Measurements from ENCODE around the gene SRRM4. TPM values are rescaled to one million over a fixed set of nuclear protein-coding genes. Genes with fewer than 3 reads are reported as not detected.

Gene SRRM4
- polyA plus RNA-seq, 2 donors = under 0.01 TPM

GRCh38 chr12:119052001-119052400 is 70.7 kb downstream of the SRRM4 start:
- Histone ChIP-seq H3K9me3 (ENCODE audit: control insufficient read depth in 2 of 2, insufficient read depth in 1 of 2, low read depth in 1 of 2, low read length in 1 of 2) (peaks cover 0 to 4% of the 10 kb centered on the region in 2 donors), H3K36me3 (ENCODE audit: control insufficient read depth in 2 of 2, insufficient read depth in 2 of 2, low read length in 1 of 2) (no peaks in the 10 kb centered on the region), H3K4me3 (ENCODE audit: low read depth in 1 of 2, low read length in 2 of 2) (no peak overlapping the region), H3K4me1 (ENCODE audit: control insufficient read depth in 2 of 2, insufficient read depth in 2 of 2, low read length in 1 of 2) (no peaks in the 10 kb centered on the region), H3K27me3 (ENCODE audit: control insufficient read depth in 1 of 2, insufficient read depth in 2 of 2, low read length in 2 of 2) (no peaks in the 10 kb centered on the region), H3K27ac (ENCODE audit: low read depth in 2 of 2, low read length in 1 of 2) (no peak overlapping the region)
- 86% methylated on average over 5 of the region's 5 CpGs for WGBS, 2 donors

- Histone ChIP-seq H3K27me3 (ENCODE audit: control insufficient read depth in 1 of 2, insufficient read depth in 2 of 2, low read length in 2 of 2) (no peaks in the 10 kb centered on the region), H3K9me3 (ENCODE audit: control insufficient read depth in 2 of 2, insufficient read depth in 1 of 2, low read depth in 1 of 2, low read length in 1 of 2) (peaks cover 2 to 5% of the 10 kb centered on the region in 2 donors), H3K4me1 (ENCODE audit: control insufficient read depth in 2 of 2, insufficient read depth in 2 of 2, low read length in 1 of 2) (no peaks in the 10 kb centered on the region), H3K4me3 (ENCODE audit: low read depth in 1 of 2, low read length in 2 of 2) (no peak overlapping the region), H3K27ac (ENCODE audit: low read depth in 2 of 2, low read length in 1 of 2) (no peak overlapping the region), H3K36me3 (ENCODE audit: control insufficient read depth in 2 of 2, insufficient read depth in 2 of 2, low read length in 1 of 2) (no peaks in the 10 kb centered on the region)
- WGBS, 2 donors = 33% methylated on average over 3 of the region's 3 CpGs
Observed at GRCh38 chr12:119055977-119056376, 74.6 kb downstream of the SRRM4 start.

- Histone ChIP-seq H3K27me3 (ENCODE audit: control insufficient read depth in 1 of 2, insufficient read depth in 2 of 2, low read length in 2 of 2) (no peaks in the 10 kb centered on the region), H3K36me3 (ENCODE audit: control insufficient read depth in 2 of 2, insufficient read depth in 2 of 2, low read length in 1 of 2) (no peaks in the 10 kb centered on the region), H3K27ac (ENCODE audit: low read depth in 2 of 2, low read length in 1 of 2) (no peak overlapping the region), H3K4me3 (ENCODE audit: low read depth in 1 of 2, low read length in 2 of 2) (no peak overlapping the region), H3K9me3 (ENCODE audit: control insufficient read depth in 2 of 2, insufficient read depth in 1 of 2, low read depth in 1 of 2, low read length in 1 of 2) (peaks cover 2% of the 10 kb centered on the region in 2 donors), H3K4me1 (ENCODE audit: control insufficient read depth in 2 of 2, insufficient read depth in 2 of 2, low read length in 1 of 2) (no peaks in the 10 kb centered on the region)
- 26 to 28% methylated on average over 16 of the region's 16 CpGs for WGBS, 2 donors
Observed at GRCh38 chr12:119060847-119061796, 79.8 kb downstream of the SRRM4 start.

GRCh38 chr12:119068129-119068856 is 87.0 kb downstream of the SRRM4 start:
- Histone ChIP-seq H3K27ac (ENCODE audit: low read depth in 2 of 2, low read length in 1 of 2) (no peak overlapping the region), H3K27me3 (ENCODE audit: control insufficient read depth in 1 of 2, insufficient read depth in 2 of 2, low read length in 2 of 2) (no peaks in the 10 kb centered on the region), H3K4me3 (ENCODE audit: low read depth in 1 of 2, low read length in 2 of 2) (no peak overlapping the region), H3K9me3 (ENCODE audit: control insufficient read depth in 2 of 2, insufficient read depth in 1 of 2, low read depth in 1 of 2, low read length in 1 of 2) (peaks cover 0 to 2% of the 10 kb centered on the region in 2 donors), H3K36me3 (ENCODE audit: control insufficient read depth in 2 of 2, insufficient read depth in 2 of 2, low read length in 1 of 2) (no peaks in the 10 kb centered on the region), H3K4me1 (ENCODE audit: control insufficient read depth in 2 of 2, insufficient read depth in 2 of 2, low read length in 1 of 2) (no peaks in the 10 kb centered on the region)
- WGBS, 2 donors = 45 to 47% methylated on average over 9 of the region's 9 CpGs

GRCh38 chr12:119069147-119069642 is 87.9 kb downstream of the SRRM4 start:
- no peaks in the 10 kb centered on the region for H3K36me3 ChIP-seq (ENCODE audit: control insufficient read depth in 2 of 2, insufficient read depth in 2 of 2, low read length in 1 of 2)
- no peak overlapping the region for H3K27ac ChIP-seq (ENCODE audit: low read depth in 2 of 2, low read length in 1 of 2)
- H3K4me1 ChIP-seq (ENCODE audit: control insufficient read depth in 2 of 2, insufficient read depth in 2 of 2, low read length in 1 of 2) = no peaks in the 10 kb centered on the region
- H3K27me3 ChIP-seq (ENCODE audit: control insufficient read depth in 1 of 2, insufficient read depth in 2 of 2, low read length in 2 of 2) = no peaks in the 10 kb centered on the region
- WGBS, 2 donors = 19 to 23% methylated on average over 8 of the region's 8 CpGs
- H3K9me3 ChIP-seq (ENCODE audit: control insufficient read depth in 2 of 2, insufficient read depth in 1 of 2, low read depth in 1 of 2, low read length in 1 of 2) = peaks cover 0 to 2% of the 10 kb centered on the region in 2 donors
- H3K4me3 ChIP-seq (ENCODE audit: low read depth in 1 of 2, low read length in 2 of 2) = no peak overlapping the region

- WGBS, 2 donors = 77 to 78% methylated on average over 6 of the region's 6 CpGs
- Histone ChIP-seq H3K36me3 (ENCODE audit: control insufficient read depth in 2 of 2, insufficient read depth in 2 of 2, low read length in 1 of 2) (no peaks in the 10 kb centered on the region), H3K27me3 (ENCODE audit: control insufficient read depth in 1 of 2, insufficient read depth in 2 of 2, low read length in 2 of 2) (no peaks in the 10 kb centered on the region), H3K4me3 (ENCODE audit: low read depth in 1 of 2, low read length in 2 of 2) (no peak overlapping the region), H3K4me1 (ENCODE audit: control insufficient read depth in 2 of 2, insufficient read depth in 2 of 2, low read length in 1 of 2) (no peaks in the 10 kb centered on the region), H3K9me3 (ENCODE audit: control insufficient read depth in 2 of 2, insufficient read depth in 1 of 2, low read depth in 1 of 2, low read length in 1 of 2) (peaks cover 0 to 2% of the 10 kb centered on the region in 2 donors), H3K27ac (ENCODE audit: low read depth in 2 of 2, low read length in 1 of 2) (no peak overlapping the region)
Observed at GRCh38 chr12:119071176-119071575, 89.8 kb downstream of the SRRM4 start.

- Histone ChIP-seq H3K4me1 (ENCODE audit: control insufficient read depth in 2 of 2, insufficient read depth in 2 of 2, low read length in 1 of 2) (no peaks in the 10 kb centered on the region), H3K4me3 (ENCODE audit: low read depth in 1 of 2, low read length in 2 of 2) (no peak overlapping the region), H3K27me3 (ENCODE audit: control insufficient read depth in 1 of 2, insufficient read depth in 2 of 2, low read length in 2 of 2) (no peaks in the 10 kb centered on the region), H3K27ac (ENCODE audit: low read depth in 2 of 2, low read length in 1 of 2) (no peak overlapping the region), H3K9me3 (ENCODE audit: control insufficient read depth in 2 of 2, insufficient read depth in 1 of 2, low read depth in 1 of 2, low read length in 1 of 2) (peaks cover 0 to 2% of the 10 kb centered on the region in 2 donors), H3K36me3 (ENCODE audit: control insufficient read depth in 2 of 2, insufficient read depth in 2 of 2, low read length in 1 of 2) (no peaks in the 10 kb centered on the region)
- 76 to 78% methylated on average over 5 of the region's 5 CpGs for WGBS, 2 donors
Observed at GRCh38 chr12:119071638-119072231, 90.4 kb downstream of the SRRM4 start.

GRCh38 chr12:119072440-119072839 is 91.1 kb downstream of the SRRM4 start:
- H3K27ac ChIP-seq (ENCODE audit: low read depth in 2 of 2, low read length in 1 of 2) = no peak overlapping the region
- H3K9me3 ChIP-seq (ENCODE audit: control insufficient read depth in 2 of 2, insufficient read depth in 1 of 2, low read depth in 1 of 2, low read length in 1 of 2) = peaks cover 0 to 2% of the 10 kb centered on the region in 2 donors
- 25 to 33% methylated on average over 6 of the region's 6 CpGs for WGBS, 2 donors
- no peaks in the 10 kb centered on the region for H3K27me3 ChIP-seq (ENCODE audit: control insufficient read depth in 1 of 2, insufficient read depth in 2 of 2, low read length in 2 of 2)
- H3K4me1 ChIP-seq (ENCODE audit: control insufficient read depth in 2 of 2, insufficient read depth in 2 of 2, low read length in 1 of 2) = no peaks in the 10 kb centered on the region
- H3K36me3 ChIP-seq (ENCODE audit: control insufficient read depth in 2 of 2, insufficient read depth in 2 of 2, low read length in 1 of 2) = no peaks in the 10 kb centered on the region
- H3K4me3 ChIP-seq (ENCODE audit: low read depth in 1 of 2, low read length in 2 of 2) = no peak overlapping the region

GRCh38 chr12:119075222-119075787 is 94.0 kb downstream of the SRRM4 start:
- Histone ChIP-seq H3K36me3 (ENCODE audit: control insufficient read depth in 2 of 2, insufficient read depth in 2 of 2, low read length in 1 of 2) (no peaks in the 10 kb centered on the region), H3K4me3 (ENCODE audit: low read depth in 1 of 2, low read length in 2 of 2) (no peak overlapping the region), H3K9me3 (ENCODE audit: control insufficient read depth in 2 of 2, insufficient read depth in 1 of 2, low read depth in 1 of 2, low read length in 1 of 2) (no peaks in the 10 kb centered on the region), H3K4me1 (ENCODE audit: control insufficient read depth in 2 of 2, insufficient read depth in 2 of 2, low read length in 1 of 2) (no peaks in the 10 kb centered on the region), H3K27ac (ENCODE audit: low read depth in 2 of 2, low read length in 1 of 2) (no peak overlapping the region), H3K27me3 (ENCODE audit: control insufficient read depth in 1 of 2, insufficient read depth in 2 of 2, low read length in 2 of 2) (no peaks in the 10 kb centered on the region)
- 62 to 88% methylated on average over 3 of the region's 3 CpGs for WGBS, 2 donors
